Keratinocyte (primary cell): ENCODE measurements around the gene TMEM190. TPM values are rescaled to one million over a fixed set of nuclear protein-coding genes. Genes with fewer than 3 reads are reported as not detected.

Experiments used
- DNase-seq: peaks from one replicate; pipeline ENCODE4 v3.0.0-alpha.2; 2011; ENCODE audit warnings: low read depth, missing footprints, low spot score
- FAIRE-seq: peaks from 2 replicates; lab custom pipeline; 2011; peaks lifted over from hg19 to GRCh38; lab: Jason Lieb, UNC
- H2AFZ ChIP-seq: 2 replicates; pipeline ENCODE4 v1.6.0; 2012; ENCODE audit warnings: low read length, control low read depth, inconsistent platforms; ENCODE audit not compliant: control insufficient read depth
- H3K27ac ChIP-seq: 2 replicates; pipeline ENCODE4 v1.5.1; 2011; ENCODE audit warnings: low read length; ENCODE audit not compliant: control insufficient read depth, insufficient read depth
- H3K27me3 ChIP-seq: 3 replicates; pipeline ENCODE4 v1.6.0; 2011; ENCODE audit warnings: low read length; ENCODE audit not compliant: control insufficient read depth, insufficient read depth; ENCODE audit errors: extremely low read depth
- H3K36me3 ChIP-seq, 2 experiments: 2 replicates in 1 of 2; 3 replicates in 1 of 2; pipeline ENCODE4 v1.5.1; 2011; ENCODE audit warnings: low read length in 2 of 2, mild to moderate bottlenecking in 1 of 2; ENCODE audit not compliant: control insufficient read depth in 2 of 2, insufficient read depth in 2 of 2; ENCODE audit errors: extremely low read depth in 1 of 2
- H3K4me1 ChIP-seq: 3 replicates; pipeline ENCODE4 v1.5.1; 2011; ENCODE audit warnings: low read length; ENCODE audit not compliant: control insufficient read depth, insufficient read depth; ENCODE audit errors: extremely low read depth
- H3K4me2 ChIP-seq: 3 replicates; pipeline ENCODE4 v1.6.0; 2011; ENCODE audit warnings: low read depth, low read length; ENCODE audit not compliant: control insufficient read depth, insufficient read depth; ENCODE audit errors: extremely low read depth
- H3K4me3 ChIP-seq, 3 experiments: fragments of 200-600 bp in 1 of 3; sonication (generic) in 1 of 3; 2 replicates in 2 of 3; 3 replicates in 1 of 3; pipeline ENCODE4 v1.5.1; 2011 to 2016; ENCODE audit warnings: low read length in 3 of 3, mild to moderate bottlenecking in 3 of 3, control low read depth in 2 of 3, inconsistent platforms in 1 of 3, low read depth in 1 of 3, mixed read lengths in 1 of 3, mixed run types in 1 of 3, moderate library complexity in 1 of 3; ENCODE audit not compliant: control insufficient read depth in 2 of 3, insufficient read depth in 2 of 3; ENCODE audit errors: extremely low read depth in 1 of 3
- H3K79me2 ChIP-seq: 2 replicates; pipeline ENCODE4 v1.6.0; 2012; ENCODE audit warnings: low read length; ENCODE audit not compliant: control insufficient read depth, insufficient read depth
- H3K9ac ChIP-seq: 3 replicates; pipeline ENCODE4 v1.6.0; 2011; ENCODE audit warnings: low read length; ENCODE audit not compliant: control insufficient read depth, insufficient read depth; ENCODE audit errors: extremely low read depth
- H3K9me1 ChIP-seq: 3 replicates; pipeline ENCODE4 v1.6.0; 2011; ENCODE audit warnings: low read length; ENCODE audit not compliant: control insufficient read depth, insufficient read depth; ENCODE audit errors: extremely low read depth
- H3K9me3 ChIP-seq: 2 replicates; pipeline ENCODE4 v1.5.1; 2012; ENCODE audit warnings: low read depth, low read length; ENCODE audit not compliant: control insufficient read depth
- H4K20me1 ChIP-seq: 3 replicates; pipeline ENCODE4 v1.6.0; 2011; ENCODE audit warnings: low read length; ENCODE audit not compliant: control insufficient read depth, insufficient read depth; ENCODE audit errors: extremely low read depth
- EZH2 ChIP-seq: IDR thresholded peaks from one replicate; pipeline ENCODE4 v1.6.1; 2012; ENCODE audit warnings: inconsistent platforms, mild to moderate bottlenecking, low read length, moderate library complexity
- dilution Hi-C: fragments of 300-500 bp; cut with MboI; formaldehyde crosslinking; loops from one replicate; pipeline ENCODE4 v1.7.0; 2020; ENCODE audit warnings: low sequenced_read_pairs; ENCODE audit not compliant: extremely low pct_ligation_motif_present
- polyA plus RNA-seq, 5 experiments: library from polyadenylated mRNA; depleted of rRNA in 3 of 5; stranded (reverse) in 3 of 5; stranded (forward) in 1 of 5; unstranded in 1 of 5; fragments of >200 nt; gene quantifications; 1 replicate in 1 of 5; 2 replicates in 3 of 5; 3 replicates in 1 of 5; pipeline versions ENCODE4 v1.2.1 to v1.2.3, GENCODE V29; 2011 to 2012; ENCODE audit warnings: missing spikeins in 2 of 5, low read depth in 1 of 5, low replicate concordance in 1 of 5
- TF ChIP-seq, protein P1 (sequence below), 3 experiments: IDR thresholded peaks in 1 of 3; conservative IDR thresholded peaks in 1 of 3; optimal IDR thresholded peaks in 1 of 3; 2 replicates in 2 of 3; 3 replicates in 1 of 3; pipeline versions ENCODE3 to v1.5.1; 2011; ENCODE audit warnings: low read length in 3 of 3, mild to moderate bottlenecking in 3 of 3, moderate library complexity in 2 of 3, control low read depth in 1 of 3, inconsistent platforms in 1 of 3; ENCODE audit not compliant: insufficient read depth in 2 of 3; ENCODE audit errors: extremely low read depth in 1 of 3

Gene TMEM190
- polyA plus RNA-seq, 1 donor (not counting 4 experiments of a cell fraction or from before 2014, with no cell fraction given) = not detected

DNA sequence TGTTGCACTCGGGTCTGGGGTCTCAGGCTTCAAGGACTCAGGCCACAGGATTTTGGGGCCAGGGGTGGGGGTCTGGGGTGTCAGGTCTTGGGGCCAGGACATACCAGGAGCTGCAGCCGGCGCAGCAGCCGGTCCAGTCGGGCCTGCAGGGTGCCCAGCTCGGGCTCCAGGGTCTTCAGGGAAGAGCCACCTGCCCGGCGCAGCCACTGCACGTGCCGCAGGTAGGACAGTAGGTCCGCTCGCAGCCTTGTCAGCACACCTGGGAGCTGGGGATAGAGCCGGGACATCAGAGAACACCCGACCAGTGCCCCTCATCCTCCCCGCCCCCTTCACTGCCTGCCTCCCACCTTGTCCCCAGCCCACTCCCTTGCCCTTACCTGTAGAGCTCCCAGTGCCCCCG lies 8.5 kb upstream of the TMEM190 start:
- Histone ChIP-seq H3K27me3 (peaks cover 7% of the 10 kb centered on the region), H2AFZ (no peak overlapping the region), H3K9me3 (no peaks in the 10 kb centered on the region), H3K4me1 (peaks cover 15% of the 10 kb centered on the region), H3K27ac (no peak overlapping the region), H3K9ac (no peak overlapping the region), H3K4me2 (no peak overlapping the region), H4K20me1 (no peaks in the 10 kb centered on the region), H3K36me3 (no peaks in the 10 kb centered on the region), H3K9me1 (no peaks in the 10 kb centered on the region), H3K79me2 (no peaks in the 10 kb centered on the region), H3K4me3 (no peak overlapping the region)
- FAIRE-seq (no peak), DNase-seq (no peak)
- dilution Hi-C loops = no loop called here
- TF ChIP-seq EZH2 = no peak
- TF ChIP-seq, protein P1, sequence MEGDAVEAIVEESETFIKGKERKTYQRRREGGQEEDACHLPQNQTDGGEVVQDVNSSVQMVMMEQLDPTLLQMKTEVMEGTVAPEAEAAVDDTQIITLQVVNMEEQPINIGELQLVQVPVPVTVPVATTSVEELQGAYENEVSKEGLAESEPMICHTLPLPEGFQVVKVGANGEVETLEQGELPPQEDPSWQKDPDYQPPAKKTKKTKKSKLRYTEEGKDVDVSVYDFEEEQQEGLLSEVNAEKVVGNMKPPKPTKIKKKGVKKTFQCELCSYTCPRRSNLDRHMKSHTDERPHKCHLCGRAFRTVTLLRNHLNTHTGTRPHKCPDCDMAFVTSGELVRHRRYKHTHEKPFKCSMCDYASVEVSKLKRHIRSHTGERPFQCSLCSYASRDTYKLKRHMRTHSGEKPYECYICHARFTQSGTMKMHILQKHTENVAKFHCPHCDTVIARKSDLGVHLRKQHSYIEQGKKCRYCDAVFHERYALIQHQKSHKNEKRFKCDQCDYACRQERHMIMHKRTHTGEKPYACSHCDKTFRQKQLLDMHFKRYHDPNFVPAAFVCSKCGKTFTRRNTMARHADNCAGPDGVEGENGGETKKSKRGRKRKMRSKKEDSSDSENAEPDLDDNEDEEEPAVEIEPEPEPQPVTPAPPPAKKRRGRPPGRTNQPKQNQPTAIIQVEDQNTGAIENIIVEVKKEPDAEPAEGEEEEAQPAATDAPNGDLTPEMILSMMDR (optimal IDR thresholded peaks at IDR 0.05 in 1 of 3, IDR thresholded peaks at IDR 0.05 in 1 of 3, conservative IDR thresholded peaks at IDR 0.05 in 1 of 3; ENCODE audit: extremely low read depth in 1 of 3, insufficient read depth in 2 of 3, low read length in 3 of 3) = no peak

- H3K9me1 ChIP-seq = no peaks in the 10 kb centered on the region
- peak overlapping the region; percentile 41 for H3K9ac ChIP-seq
- H3K4me1 ChIP-seq = peaks cover 15% of the 10 kb centered on the region
- no peaks in the 10 kb centered on the region for H3K9me3 ChIP-seq
- H3K27me3 ChIP-seq = peaks cover 12% of the 10 kb centered on the region
- FAIRE-seq (no peak), DNase-seq (no peak)
- peak overlapping the region; percentile 32 for H3K4me2 ChIP-seq
- no peaks in the 10 kb centered on the region for H3K79me2 ChIP-seq
- no peak for TF ChIP-seq EZH2
- TF ChIP-seq, protein P1 (optimal IDR thresholded peaks at IDR 0.05 in 1 of 3, IDR thresholded peaks at IDR 0.05 in 1 of 3, conservative IDR thresholded peaks at IDR 0.05 in 1 of 3; ENCODE audit: extremely low read depth in 1 of 3, insufficient read depth in 2 of 3, low read length in 3 of 3) = no peak
- peak overlapping the region; percentile 37 to 49 (median 38) for H3K4me3 ChIP-seq
- H2AFZ ChIP-seq = no peak overlapping the region
- H3K27ac ChIP-seq = no peak overlapping the region
- dilution Hi-C loops = no loop called here
- H4K20me1 ChIP-seq = no peaks in the 10 kb centered on the region
- H3K36me3 ChIP-seq = no peaks in the 10 kb centered on the region
These were observed 7.7 kb upstream of the TMEM190 start for GRCh38 chr19:55368701-55369563.
